OCI-LY1 (cell line): ENCODE results near the gene PDE4D.

Source experiments
- H2AFZ ChIP-seq: fragments of 200-600 bp; sonication (generic), shearing (Covaris generic); 2 replicates; pipeline ENCODE4 v1.6.0; 2014; ENCODE audit warnings: antibody characterized with exemption, mild to moderate bottlenecking, low read length
- H3F3A ChIP-seq: fragments of 200-600 bp; sonication (generic), shearing (Covaris generic); 2 replicates; pipeline ENCODE4 v1.6.0; 2014; ENCODE audit warnings: mild to moderate bottlenecking, antibody characterized with exemption, low read length, moderate library complexity; ENCODE audit not compliant: insufficient read depth
- H3K27ac ChIP-seq: fragments of 200-600 bp; sonication (generic); 2 replicates; pipeline ENCODE4 v1.5.1; 2014; ENCODE audit warnings: low read length, mixed run types, mild to moderate bottlenecking, low read depth; ENCODE audit not compliant: poor library complexity, severe bottlenecking
- H3K27me3 ChIP-seq: fragments of 200-600 bp; sonication (generic); 2 replicates; pipeline ENCODE4 v1.6.0; 2014; ENCODE audit warnings: antibody characterized with exemption, mild to moderate bottlenecking, low read length, moderate library complexity; ENCODE audit not compliant: insufficient read depth
- H3K36me3 ChIP-seq: fragments of 200-600 bp; sonication (generic); 2 replicates; pipeline ENCODE4 v1.6.1; 2014; ENCODE audit warnings: mild to moderate bottlenecking, antibody characterized with exemption, low read length, moderate library complexity, mixed read lengths; ENCODE audit not compliant: insufficient read depth
- H3K4me1 ChIP-seq: fragments of 200-600 bp; sonication (generic); 2 replicates; pipeline ENCODE4 v1.5.1; 2014; ENCODE audit warnings: mild to moderate bottlenecking, low read length, moderate library complexity; ENCODE audit not compliant: insufficient read depth, severe bottlenecking
- H3K4me2 ChIP-seq: fragments of 200-600 bp; sonication (generic), shearing (Covaris generic); 2 replicates; pipeline ENCODE4 v1.6.1; 2014; ENCODE audit warnings: low read length
- H3K4me3 ChIP-seq: fragments of 200-600 bp; sonication (generic); 2 replicates; pipeline ENCODE4 v1.5.1; 2014; ENCODE audit warnings: low read length, low read depth, mild to moderate bottlenecking, mixed read lengths; ENCODE audit not compliant: poor library complexity, severe bottlenecking
- H3K79me2 ChIP-seq: fragments of 200-600 bp; shearing (Covaris generic); 2 replicates; pipeline ENCODE4 v1.6.1; 2016; ENCODE audit warnings: mixed run types, low read length, mixed read lengths; ENCODE audit not compliant: insufficient read depth
- H3K9ac ChIP-seq: fragments of 200-600 bp; sonication (generic), shearing (Covaris generic); 2 replicates; pipeline ENCODE4 v1.6.1; 2014; ENCODE audit warnings: mild to moderate bottlenecking, low read length, mixed read lengths
- H3K9me2 ChIP-seq: fragments of 200-600 bp; sonication (generic), shearing (Covaris generic); 2 replicates; pipeline ENCODE4 v1.6.1; 2014; ENCODE audit warnings: low read depth, mild to moderate bottlenecking, low read length, mixed read lengths
- H3K9me3 ChIP-seq: fragments of 200-600 bp; shearing (Covaris generic); 2 replicates; pipeline ENCODE4 v1.6.1; 2014; ENCODE audit warnings: low read length, mixed read lengths
- H4K20me1 ChIP-seq: fragments of 200-600 bp; sonication (generic), shearing (Covaris generic); 2 replicates; pipeline ENCODE4 v1.6.0; 2016; ENCODE audit warnings: mild to moderate bottlenecking, low read length; ENCODE audit not compliant: insufficient read depth
- EZH2 ChIP-seq: fragments of 200-600 bp; sonication (generic), shearing (Covaris generic); IDR thresholded peaks from 2 replicates; pipeline ENCODE4 v1.8.0; 2017; ENCODE audit warnings: borderline replicate concordance, mixed run types, mild to moderate bottlenecking, antibody characterized with exemption, low read length, moderate library complexity, mixed read lengths
- TF ChIP-seq, protein P1 (sequence below): fragments of 200-600 bp; sonication (generic), shearing (Covaris generic); IDR thresholded peaks from 2 replicates; pipeline ENCODE4 v1.5.1; 2017; ENCODE audit warnings: mild to moderate bottlenecking, antibody characterized with exemption, low read length, moderate library complexity, mixed read lengths

Gene PDE4D

DNA sequence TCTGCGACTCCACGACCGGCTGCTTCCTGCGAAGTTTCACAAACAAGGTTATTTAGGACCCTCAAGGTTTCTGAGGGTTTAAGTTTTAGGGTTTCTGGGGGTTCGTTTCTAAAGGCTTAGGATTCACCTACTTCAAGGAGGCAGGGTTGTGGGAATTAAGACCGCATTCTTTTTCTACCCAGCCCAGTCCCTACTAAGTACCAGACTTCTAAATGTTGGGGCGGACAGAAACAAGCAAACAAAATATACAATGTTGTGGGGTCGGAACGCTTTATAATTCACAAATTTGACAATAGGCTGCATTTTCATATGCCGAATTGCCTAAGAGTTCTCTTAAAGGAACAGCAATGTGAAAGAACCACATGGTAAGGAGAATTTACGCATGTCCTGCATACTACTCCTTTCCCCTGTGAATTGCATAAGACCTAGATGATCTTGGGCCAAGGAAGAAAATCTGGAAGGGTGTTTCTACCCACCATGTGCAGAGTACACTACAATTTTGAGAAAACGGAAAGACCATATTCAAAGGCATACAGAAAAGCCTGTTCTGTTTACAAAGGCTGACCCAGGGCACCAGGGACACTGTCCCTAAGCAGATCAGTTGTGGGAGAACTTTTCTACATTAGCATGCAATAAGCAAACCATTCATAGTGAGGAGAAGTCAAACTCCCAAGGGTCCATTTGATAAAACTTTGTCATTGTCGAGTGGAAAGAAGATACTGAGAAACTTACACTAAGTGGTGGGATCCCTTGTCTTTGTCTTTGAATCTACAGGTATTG, 853.3 kb downstream of the PDE4D start:
- Histone ChIP-seq H3K27ac (no peak overlapping the region), H3K4me3 (peak overlapping the region; percentile 61), H3K4me2 (no peak overlapping the region), H4K20me1 (no peaks in the 10 kb centered on the region), H3F3A (no peaks in the 10 kb centered on the region), H3K9me3 (no peaks in the 10 kb centered on the region), H3K79me2 (no peaks in the 10 kb centered on the region), H3K9ac (no peak overlapping the region), H3K9me2 (no peaks in the 10 kb centered on the region), H3K4me1 (peaks cover 9% of the 10 kb centered on the region), H3K36me3 (no peaks in the 10 kb centered on the region), H3K27me3 (0 out of 2 replicates have a peak, but pooled peaks cover 7% of the 10 kb centered on the region), H2AFZ (no peak overlapping the region)
- no peak for TF ChIP-seq EZH2
- TF ChIP-seq, protein P1, sequence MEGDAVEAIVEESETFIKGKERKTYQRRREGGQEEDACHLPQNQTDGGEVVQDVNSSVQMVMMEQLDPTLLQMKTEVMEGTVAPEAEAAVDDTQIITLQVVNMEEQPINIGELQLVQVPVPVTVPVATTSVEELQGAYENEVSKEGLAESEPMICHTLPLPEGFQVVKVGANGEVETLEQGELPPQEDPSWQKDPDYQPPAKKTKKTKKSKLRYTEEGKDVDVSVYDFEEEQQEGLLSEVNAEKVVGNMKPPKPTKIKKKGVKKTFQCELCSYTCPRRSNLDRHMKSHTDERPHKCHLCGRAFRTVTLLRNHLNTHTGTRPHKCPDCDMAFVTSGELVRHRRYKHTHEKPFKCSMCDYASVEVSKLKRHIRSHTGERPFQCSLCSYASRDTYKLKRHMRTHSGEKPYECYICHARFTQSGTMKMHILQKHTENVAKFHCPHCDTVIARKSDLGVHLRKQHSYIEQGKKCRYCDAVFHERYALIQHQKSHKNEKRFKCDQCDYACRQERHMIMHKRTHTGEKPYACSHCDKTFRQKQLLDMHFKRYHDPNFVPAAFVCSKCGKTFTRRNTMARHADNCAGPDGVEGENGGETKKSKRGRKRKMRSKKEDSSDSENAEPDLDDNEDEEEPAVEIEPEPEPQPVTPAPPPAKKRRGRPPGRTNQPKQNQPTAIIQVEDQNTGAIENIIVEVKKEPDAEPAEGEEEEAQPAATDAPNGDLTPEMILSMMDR, result no peak

DNA sequence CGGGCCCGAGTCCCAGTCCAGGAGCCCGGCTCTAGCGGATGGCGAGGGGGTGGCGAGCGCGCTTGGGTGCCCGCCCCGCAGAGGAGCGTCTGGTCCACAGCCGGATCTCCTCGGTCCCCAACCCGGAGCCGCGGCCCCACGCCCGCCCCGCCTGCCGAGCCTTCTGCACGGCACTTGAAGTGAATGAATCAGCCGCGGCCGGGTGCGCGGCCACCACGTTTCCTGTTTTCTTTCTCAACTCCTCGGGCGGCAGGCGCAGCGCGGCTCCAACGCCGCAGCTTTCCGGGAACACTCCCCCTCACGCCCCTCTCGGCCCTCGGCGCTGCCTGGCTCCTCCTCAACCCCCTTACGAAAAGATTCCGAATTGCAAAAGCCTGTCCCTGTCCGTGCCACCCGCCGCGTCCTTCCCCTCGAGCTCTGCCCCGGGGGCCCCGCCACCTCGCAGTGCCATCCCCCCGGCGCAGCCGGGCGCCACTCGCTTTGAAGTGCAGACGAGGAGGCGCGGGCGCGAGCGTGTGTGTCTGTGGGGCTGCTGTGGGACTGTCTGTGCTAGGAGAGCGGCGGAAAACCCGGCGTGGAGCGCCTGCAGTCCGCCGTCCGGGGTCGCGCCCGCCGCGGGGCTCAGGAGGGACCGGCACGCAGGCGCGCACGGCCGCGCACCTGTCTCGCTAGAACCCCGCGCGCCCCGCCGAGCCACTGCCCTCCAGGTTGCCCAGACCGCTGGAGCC, 854.1 kb downstream of the PDE4D start:
- H3K27me3 ChIP-seq, result 0 out of 2 replicates have a peak, but pooled peaks cover 7% of the 10 kb centered on the region
- peaks cover 9% of the 10 kb centered on the region for H3K4me1 ChIP-seq
- peak overlapping the region; percentile 61 for H3K4me3 ChIP-seq
- H3K27ac ChIP-seq, result no peak overlapping the region
- peak overlapping the region; percentile 74 for H3K4me2 ChIP-seq
- TF ChIP-seq EZH2, result no peak
- TF ChIP-seq, protein P1, result no peak
- H3K9me2 ChIP-seq, result no peaks in the 10 kb centered on the region
- H2AFZ ChIP-seq, result 0 out of 2 replicates have a peak overlapping the region, but pooled peaks have one; percentile 42
- H3K9me3 ChIP-seq, result no peaks in the 10 kb centered on the region
- no peaks in the 10 kb centered on the region for H4K20me1 ChIP-seq
- H3K79me2 ChIP-seq, result no peaks in the 10 kb centered on the region
- no peaks in the 10 kb centered on the region for H3K36me3 ChIP-seq
- no peaks in the 10 kb centered on the region for H3F3A ChIP-seq
- peak overlapping the region; percentile 19; the same call in 1 of the 2 replicates for H3K9ac ChIP-seq

GRCh38 chr5:59038798-59039295, 854.7 kb downstream of the PDE4D start:
- Histone ChIP-seq H3K9me3 (no peaks in the 10 kb centered on the region), H3K79me2 (no peaks in the 10 kb centered on the region), H3K27ac (no peak overlapping the region), H3K9ac (peak overlapping the region; percentile 19; the same call in 1 of the 2 replicates), H3K4me3 (peak overlapping the region; percentile 61), H3K27me3 (0 out of 2 replicates have a peak, but pooled peaks cover 7% of the 10 kb centered on the region), H3K9me2 (no peaks in the 10 kb centered on the region), H3K4me1 (peaks cover 9% of the 10 kb centered on the region), H3K4me2 (peak overlapping the region; percentile 74), H2AFZ (no peak overlapping the region), H3K36me3 (no peaks in the 10 kb centered on the region), H3F3A (no peaks in the 10 kb centered on the region), H4K20me1 (no peaks in the 10 kb centered on the region)
- TF ChIP-seq EZH2, result no peak
- TF ChIP-seq, protein P1, result no peak
